ENCODE measurements around the gene GHR.
"Not testable (repeated sequence)": the region's sequence is repeated elsewhere in the genome, so short reads cannot be mapped to it uniquely, and the experiment has no call there.

The GHR gene

DNA sequence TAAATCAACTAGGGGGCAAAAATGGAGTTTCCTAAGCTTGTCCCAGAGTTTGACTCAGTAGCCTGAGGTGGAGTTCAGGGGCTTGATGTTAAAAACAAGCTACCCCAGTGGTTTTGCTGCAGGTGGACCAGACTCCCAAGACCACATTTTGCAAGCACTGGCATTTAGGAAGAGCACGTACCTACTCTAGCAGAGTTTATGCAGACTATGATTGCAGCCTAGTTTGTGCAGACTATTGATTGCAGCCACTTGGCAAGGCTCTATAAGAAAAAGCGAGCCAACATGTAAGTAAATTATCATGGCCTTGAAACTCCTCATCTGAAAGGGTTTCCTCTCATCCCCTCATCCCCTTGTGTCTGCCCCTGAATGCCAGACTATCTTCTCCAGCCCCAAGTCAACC is 231.4 kb downstream of the GHR start:
- Histone ChIP-seq H3K56ac (ENCODE audit: low read length) (no peak overlapping the region), H4K5ac (ENCODE audit: low read length) (no peak overlapping the region), H3K79me2 (ENCODE audit: control insufficient read depth, insufficient read depth, low read length) (no peaks in the 10 kb centered on the region), H4K8ac (ENCODE audit: low read depth, low read length) (no peak overlapping the region), H3K18ac (ENCODE audit: low read length) (no peak overlapping the region), H3K27me3 (ENCODE audit: insufficient read depth, low read length, poor library complexity) (no peaks in the 10 kb centered on the region), H3K4me2 (ENCODE audit: low read length) (no peak overlapping the region), H3K4ac (ENCODE audit: low read depth, low read length) (no peak overlapping the region), H3K23ac (ENCODE audit: low read length) (no peak overlapping the region), H3K4me3 (ENCODE audit: low read length) (no peak overlapping the region), H2BK5ac (ENCODE audit: low read length) (no peak overlapping the region), H3K79me1 (ENCODE audit: low read length) (no peaks in the 10 kb centered on the region), H3K4me1 (ENCODE audit: control insufficient read depth, low read depth, low read length) (no peaks in the 10 kb centered on the region), H3K9ac (ENCODE audit: low read length) (no peak overlapping the region), H3K36me3 (ENCODE audit: control insufficient read depth, insufficient read depth, low read length) (no peaks in the 10 kb centered on the region), H2AK5ac (ENCODE audit: low read length) (no peak overlapping the region), H2BK15ac (replicated peaks; ENCODE audit: low read depth) (no peak overlapping the region), H2BK120ac (ENCODE audit: low read depth, low read length) (no peak overlapping the region), H3K27ac (ENCODE audit: low read depth, low read length) (no peak overlapping the region)
- no CpG with 5 or more reads among the region's 2 CpGs for WGBS (ENCODE audit: extremely low coverage, insufficient coverage, low lambda C conversion rate)
- DNase-seq: no peak

DNA sequence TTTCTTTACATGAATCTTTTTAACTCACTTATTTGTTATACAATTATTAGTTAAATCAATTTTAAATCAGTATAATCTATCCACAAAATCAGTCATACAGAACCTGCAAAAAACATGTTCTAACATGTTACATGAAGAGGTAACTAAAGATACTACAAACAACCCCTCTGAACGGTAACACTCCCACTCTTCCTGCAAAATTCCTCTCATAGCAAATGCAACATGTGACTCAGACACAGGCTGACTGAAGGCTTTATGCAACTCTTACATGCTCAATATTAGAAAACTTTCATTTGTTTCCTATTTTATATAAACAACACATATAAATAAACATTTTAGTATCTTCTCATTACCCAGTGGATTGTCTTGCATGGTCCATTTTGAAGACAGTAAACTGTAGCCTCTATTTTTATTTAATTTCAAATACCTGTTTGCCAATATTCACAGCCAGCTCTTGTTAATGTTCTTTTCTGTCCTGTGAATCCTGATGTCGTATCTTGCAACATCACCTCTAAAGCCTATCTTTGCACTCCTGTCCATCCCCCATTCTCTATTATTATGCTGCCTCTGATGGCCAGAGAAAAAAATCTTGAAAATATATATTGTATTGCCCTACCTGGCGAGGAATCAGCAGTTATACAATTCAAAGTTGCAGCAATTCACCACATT is 232.9 kb downstream of the GHR start:
- H3K4me3 ChIP-seq (ENCODE audit: low read length): no peak overlapping the region
- H3K27me3 ChIP-seq (ENCODE audit: insufficient read depth, low read length, poor library complexity): no peaks in the 10 kb centered on the region
- H3K4me1 ChIP-seq (ENCODE audit: control insufficient read depth, low read depth, low read length): no peaks in the 10 kb centered on the region
- no peak overlapping the region for H3K4ac ChIP-seq (ENCODE audit: low read depth, low read length)
- H2BK120ac ChIP-seq (ENCODE audit: low read depth, low read length): no peak overlapping the region
- no peak overlapping the region for H2AK5ac ChIP-seq (ENCODE audit: low read length)
- H3K36me3 ChIP-seq (ENCODE audit: control insufficient read depth, insufficient read depth, low read length): no peaks in the 10 kb centered on the region
- H3K79me2 ChIP-seq (ENCODE audit: control insufficient read depth, insufficient read depth, low read length): no peaks in the 10 kb centered on the region
- DNase-seq: peak; percentile 58
- H2BK15ac ChIP-seq (replicated peaks; ENCODE audit: low read depth): no peak overlapping the region
- no peak overlapping the region for H3K27ac ChIP-seq (ENCODE audit: low read depth, low read length)
- no peak overlapping the region for H3K56ac ChIP-seq (ENCODE audit: low read length)
- no CpG with 5 or more reads among the region's 3 CpGs for WGBS (ENCODE audit: extremely low coverage, insufficient coverage, low lambda C conversion rate)
- H4K5ac ChIP-seq (ENCODE audit: low read length): no peak overlapping the region
- no peak overlapping the region for H4K8ac ChIP-seq (ENCODE audit: low read depth, low read length)
- H3K23ac ChIP-seq (ENCODE audit: low read length): no peak overlapping the region
- H3K18ac ChIP-seq (ENCODE audit: low read length): no peak overlapping the region
- no peak overlapping the region for H3K4me2 ChIP-seq (ENCODE audit: low read length)
- H3K9ac ChIP-seq (ENCODE audit: low read length): no peak overlapping the region
- no peaks in the 10 kb centered on the region for H3K79me1 ChIP-seq (ENCODE audit: low read length)
- no peak overlapping the region for H2BK5ac ChIP-seq (ENCODE audit: low read length)

DNA sequence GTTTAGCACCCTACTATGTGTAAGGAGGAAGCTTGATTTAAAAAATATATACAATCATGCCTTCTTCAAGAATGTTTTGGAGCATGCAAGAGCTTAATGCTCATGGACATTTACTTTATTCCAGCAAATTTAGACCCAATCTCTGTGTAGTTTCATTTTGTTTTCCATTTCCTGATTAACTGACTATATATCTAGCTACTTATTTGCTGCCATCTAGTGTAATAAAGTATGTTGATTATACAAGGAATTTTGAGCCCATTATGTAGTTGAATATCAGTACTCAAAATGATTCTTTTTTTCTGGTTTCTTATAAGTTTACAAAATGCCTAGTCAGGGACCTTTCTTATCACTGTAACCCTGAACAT is 233.4 kb downstream of the GHR start:
- Histone ChIP-seq H3K23ac (ENCODE audit: low read length) (no peak overlapping the region), H3K79me2 (ENCODE audit: control insufficient read depth, insufficient read depth, low read length) (no peaks in the 10 kb centered on the region), H3K27me3 (ENCODE audit: insufficient read depth, low read length, poor library complexity) (no peaks in the 10 kb centered on the region), H4K5ac (ENCODE audit: low read length) (no peak overlapping the region), H2BK15ac (replicated peaks; ENCODE audit: low read depth) (no peak overlapping the region), H3K36me3 (ENCODE audit: control insufficient read depth, insufficient read depth, low read length) (no peaks in the 10 kb centered on the region), H3K9ac (ENCODE audit: low read length) (no peak overlapping the region), H3K18ac (ENCODE audit: low read length) (no peak overlapping the region), H3K4ac (ENCODE audit: low read depth, low read length) (no peak overlapping the region), H2BK120ac (ENCODE audit: low read depth, low read length) (no peak overlapping the region), H4K8ac (ENCODE audit: low read depth, low read length) (no peak overlapping the region), H3K4me3 (ENCODE audit: low read length) (no peak overlapping the region), H2AK5ac (ENCODE audit: low read length) (no peak overlapping the region), H3K4me2 (ENCODE audit: low read length) (no peak overlapping the region), H3K4me1 (ENCODE audit: control insufficient read depth, low read depth, low read length) (no peaks in the 10 kb centered on the region), H3K27ac (ENCODE audit: low read depth, low read length) (no peak overlapping the region), H2BK5ac (ENCODE audit: low read length) (no peak overlapping the region), H3K79me1 (ENCODE audit: low read length) (no peaks in the 10 kb centered on the region), H3K56ac (ENCODE audit: low read length) (no peak overlapping the region)
- DNase-seq: no peak

DNA sequence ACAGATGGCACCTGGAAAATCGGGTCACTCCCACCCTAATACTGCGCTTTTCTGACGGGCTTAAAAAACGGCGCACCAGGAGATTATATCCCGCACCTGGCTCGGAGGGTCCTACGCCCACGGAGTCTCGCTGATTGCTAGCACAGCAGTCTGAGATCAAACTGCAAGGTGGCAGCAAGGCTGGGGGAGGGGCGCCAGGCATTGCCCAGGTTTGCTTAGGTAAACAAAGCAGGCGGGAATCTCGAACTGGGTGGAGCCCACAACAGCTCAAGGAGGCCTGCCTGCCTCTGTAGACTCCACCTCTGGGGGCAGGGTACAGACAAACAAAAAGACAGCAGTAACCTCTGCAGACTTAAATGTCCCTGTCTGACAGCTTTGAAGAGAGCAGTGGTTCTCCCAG is 236.6 kb downstream of the GHR start:
- H3K18ac ChIP-seq (ENCODE audit: low read length); H2BK15ac ChIP-seq (replicated peaks; ENCODE audit: low read depth); H3K79me2 ChIP-seq (ENCODE audit: control insufficient read depth, insufficient read depth, low read length); H3K4me3 ChIP-seq (ENCODE audit: low read length); H4K5ac ChIP-seq (ENCODE audit: low read length); H3K27me3 ChIP-seq (ENCODE audit: insufficient read depth, low read length, poor library complexity); DNase-seq; H3K4me1 ChIP-seq (ENCODE audit: control insufficient read depth, low read depth, low read length); H2AK5ac ChIP-seq (ENCODE audit: low read length); H3K56ac ChIP-seq (ENCODE audit: low read length); H3K4me2 ChIP-seq (ENCODE audit: low read length); H2BK5ac ChIP-seq (ENCODE audit: low read length); H3K27ac ChIP-seq (ENCODE audit: low read depth, low read length); H3K36me3 ChIP-seq (ENCODE audit: control insufficient read depth, insufficient read depth, low read length); H4K8ac ChIP-seq (ENCODE audit: low read depth, low read length); H3K79me1 ChIP-seq (ENCODE audit: low read length); H2BK120ac ChIP-seq (ENCODE audit: low read depth, low read length); H3K9ac ChIP-seq (ENCODE audit: low read length); H3K23ac ChIP-seq (ENCODE audit: low read length); H3K4ac ChIP-seq (ENCODE audit: low read depth, low read length): not testable (repeated sequence)
- no CpG with 5 or more reads among the region's 13 CpGs for WGBS (ENCODE audit: extremely low coverage, insufficient coverage, low lambda C conversion rate)

DNA sequence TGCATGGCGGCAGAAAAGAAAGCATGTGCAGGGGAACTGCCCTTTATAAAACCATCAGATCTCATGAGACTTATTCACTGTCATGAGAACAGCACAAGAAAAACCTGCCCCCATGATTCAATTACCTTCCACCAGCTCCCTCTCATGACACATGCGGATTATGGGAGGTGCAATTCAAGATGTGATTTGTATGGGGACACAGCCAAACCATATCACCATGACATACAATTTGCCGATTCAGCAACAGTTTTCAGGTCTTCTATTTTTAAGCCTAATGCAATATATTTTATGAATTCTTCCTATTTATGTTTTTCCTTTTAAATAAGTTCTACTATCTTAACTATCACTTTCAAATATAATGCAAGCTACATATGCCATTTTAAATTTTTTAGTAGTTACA is 242.6 kb downstream of the GHR start:
- H2BK120ac ChIP-seq (ENCODE audit: low read depth, low read length): no peak overlapping the region
- DNase-seq: no peak
- WGBS (ENCODE audit: extremely low coverage, insufficient coverage, low lambda C conversion rate): no CpG with 5 or more reads among the region's 3 CpGs

DNA sequence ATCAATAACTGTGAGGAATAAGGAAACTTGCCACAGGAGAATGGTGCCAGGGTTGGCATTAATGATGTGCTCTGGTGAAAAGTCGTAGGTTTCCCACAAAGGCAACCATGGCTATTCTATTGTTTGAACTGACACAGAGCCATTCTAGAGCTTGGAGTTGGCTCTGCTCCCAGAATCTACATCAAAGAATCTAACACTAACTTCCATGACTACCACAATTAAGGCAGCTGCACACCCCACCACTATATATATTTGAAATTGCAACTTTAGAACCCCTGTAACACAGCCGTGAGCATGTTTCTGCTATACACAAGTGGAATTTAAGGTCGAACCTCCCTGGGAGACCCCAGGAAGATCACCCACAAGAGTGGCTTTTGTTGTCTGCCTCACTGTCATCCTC is 243.6 kb downstream of the GHR start:
- Histone ChIP-seq H3K79me1 (ENCODE audit: low read length) (no peaks in the 10 kb centered on the region), H3K4me1 (ENCODE audit: control insufficient read depth, low read depth, low read length) (no peaks in the 10 kb centered on the region), H3K27ac (ENCODE audit: low read depth, low read length) (no peak overlapping the region), H3K23ac (ENCODE audit: low read length) (no peak overlapping the region), H2BK15ac (replicated peaks; ENCODE audit: low read depth) (no peak overlapping the region), H3K56ac (ENCODE audit: low read length) (no peak overlapping the region), H3K9ac (ENCODE audit: low read length) (no peak overlapping the region), H2BK5ac (ENCODE audit: low read length) (no peak overlapping the region), H2BK120ac (ENCODE audit: low read depth, low read length) (no peak overlapping the region), H3K27me3 (ENCODE audit: insufficient read depth, low read length, poor library complexity) (no peaks in the 10 kb centered on the region), H4K5ac (ENCODE audit: low read length) (no peak overlapping the region), H4K8ac (ENCODE audit: low read depth, low read length) (no peak overlapping the region), H3K18ac (ENCODE audit: low read length) (no peak overlapping the region), H2AK5ac (ENCODE audit: low read length) (no peak overlapping the region), H3K79me2 (ENCODE audit: control insufficient read depth, insufficient read depth, low read length) (no peaks in the 10 kb centered on the region), H3K36me3 (ENCODE audit: control insufficient read depth, insufficient read depth, low read length) (no peaks in the 10 kb centered on the region), H3K4me2 (ENCODE audit: low read length) (no peak overlapping the region), H3K4me3 (ENCODE audit: low read length) (no peak overlapping the region), H3K4ac (ENCODE audit: low read depth, low read length) (no peak overlapping the region)
- no peak for DNase-seq
- no CpG with 5 or more reads among the region's 3 CpGs for WGBS (ENCODE audit: extremely low coverage, insufficient coverage, low lambda C conversion rate)

More for the DNA sequence above, 242.6 kb downstream of the GHR start:
- Histone ChIP-seq H3K4me3 (ENCODE audit: low read length) (no peak overlapping the region), H3K18ac (ENCODE audit: low read length) (no peak overlapping the region), H3K4ac (ENCODE audit: low read depth, low read length) (no peak overlapping the region), H3K27ac (ENCODE audit: low read depth, low read length) (no peak overlapping the region), H3K36me3 (ENCODE audit: control insufficient read depth, insufficient read depth, low read length) (no peaks in the 10 kb centered on the region), H4K8ac (ENCODE audit: low read depth, low read length) (no peak overlapping the region), H3K79me1 (ENCODE audit: low read length) (no peaks in the 10 kb centered on the region), H3K23ac (ENCODE audit: low read length) (no peak overlapping the region), H2BK5ac (ENCODE audit: low read length) (no peak overlapping the region), H3K79me2 (ENCODE audit: control insufficient read depth, insufficient read depth, low read length) (no peaks in the 10 kb centered on the region), H2BK15ac (replicated peaks; ENCODE audit: low read depth) (no peak overlapping the region), H3K27me3 (ENCODE audit: insufficient read depth, low read length, poor library complexity) (no peaks in the 10 kb centered on the region), H3K9ac (ENCODE audit: low read length) (no peak overlapping the region), H3K56ac (ENCODE audit: low read length) (no peak overlapping the region), H4K5ac (ENCODE audit: low read length) (no peak overlapping the region), H3K4me1 (ENCODE audit: control insufficient read depth, low read depth, low read length) (no peaks in the 10 kb centered on the region), H2AK5ac (ENCODE audit: low read length) (no peak overlapping the region), H3K4me2 (ENCODE audit: low read length) (no peak overlapping the region)
